GM12874 (cell line): ENCODE measurements around the gene SLC13A2.

Experiments used
- TF ChIP-seq, protein P1 (sequence below): IDR thresholded peaks from 2 replicates; pipeline ENCODE4 v1.5.1; 2011; ENCODE audit warnings: low read depth, mild to moderate bottlenecking, control low read depth, low read length, moderate library complexity; ENCODE audit not compliant: insufficient read depth

The SLC13A2 gene

GRCh38 chr17:28540231-28540630, 66.8 kb downstream of the SLC13A2 start:
- TF ChIP-seq, protein P1, sequence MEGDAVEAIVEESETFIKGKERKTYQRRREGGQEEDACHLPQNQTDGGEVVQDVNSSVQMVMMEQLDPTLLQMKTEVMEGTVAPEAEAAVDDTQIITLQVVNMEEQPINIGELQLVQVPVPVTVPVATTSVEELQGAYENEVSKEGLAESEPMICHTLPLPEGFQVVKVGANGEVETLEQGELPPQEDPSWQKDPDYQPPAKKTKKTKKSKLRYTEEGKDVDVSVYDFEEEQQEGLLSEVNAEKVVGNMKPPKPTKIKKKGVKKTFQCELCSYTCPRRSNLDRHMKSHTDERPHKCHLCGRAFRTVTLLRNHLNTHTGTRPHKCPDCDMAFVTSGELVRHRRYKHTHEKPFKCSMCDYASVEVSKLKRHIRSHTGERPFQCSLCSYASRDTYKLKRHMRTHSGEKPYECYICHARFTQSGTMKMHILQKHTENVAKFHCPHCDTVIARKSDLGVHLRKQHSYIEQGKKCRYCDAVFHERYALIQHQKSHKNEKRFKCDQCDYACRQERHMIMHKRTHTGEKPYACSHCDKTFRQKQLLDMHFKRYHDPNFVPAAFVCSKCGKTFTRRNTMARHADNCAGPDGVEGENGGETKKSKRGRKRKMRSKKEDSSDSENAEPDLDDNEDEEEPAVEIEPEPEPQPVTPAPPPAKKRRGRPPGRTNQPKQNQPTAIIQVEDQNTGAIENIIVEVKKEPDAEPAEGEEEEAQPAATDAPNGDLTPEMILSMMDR, result no peak

GRCh38 chr17:28541439-28541838, 68.0 kb downstream of the SLC13A2 start:
- TF ChIP-seq, protein P1, result no peak

GRCh38 chr17:28544402-28545140, 71.1 kb downstream of the SLC13A2 start:
- TF ChIP-seq, protein P1, result no peak

DNA sequence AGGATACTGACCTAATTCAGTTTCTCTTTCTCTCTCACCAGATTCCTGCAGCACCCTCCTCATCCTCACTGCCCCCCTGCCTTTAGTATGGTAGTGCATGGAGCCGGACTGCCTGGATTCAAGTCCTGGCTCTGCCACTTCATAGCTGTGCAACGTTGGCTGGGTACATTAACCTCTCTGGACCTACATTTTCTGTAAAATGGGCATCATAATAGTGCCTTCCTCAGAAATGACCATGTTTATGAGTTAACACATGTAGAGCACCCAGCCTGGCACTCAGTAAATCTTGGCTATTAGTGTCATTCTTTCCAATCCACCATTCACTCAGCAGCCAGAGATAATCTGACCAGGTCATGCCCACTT, 71.7 kb downstream of the SLC13A2 start:
- TF ChIP-seq, protein P1, result no peak

DNA sequence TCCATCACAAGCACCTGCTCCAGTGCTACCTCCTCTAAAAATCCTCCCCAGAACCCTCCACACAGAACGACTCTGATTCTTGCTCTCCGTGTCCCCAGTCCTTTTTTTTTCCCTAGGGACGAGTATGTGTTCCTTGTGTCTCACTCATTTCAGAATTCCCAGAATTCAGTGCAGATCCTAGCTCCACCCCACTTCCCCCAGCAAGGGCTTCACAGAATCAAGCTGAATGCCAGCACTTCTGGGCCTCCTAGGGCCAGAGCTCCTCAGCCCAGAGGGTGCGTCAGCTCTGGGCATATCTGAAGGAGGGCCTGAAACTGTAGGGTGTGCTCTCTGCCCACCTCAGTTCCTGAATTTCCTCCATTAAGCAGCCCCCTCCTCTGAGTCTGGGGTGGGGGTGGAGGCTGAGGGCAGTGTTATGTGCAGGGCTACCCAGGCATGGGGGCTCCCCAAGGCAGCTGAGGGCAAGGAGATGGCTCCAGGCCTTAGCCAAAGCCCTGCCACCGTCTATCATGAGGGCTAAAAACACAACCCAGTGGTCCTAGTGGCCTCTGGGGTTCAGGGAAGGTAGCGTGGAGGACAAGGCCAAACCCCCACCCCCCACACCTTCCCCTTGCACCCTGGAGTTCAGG, 72.5 kb downstream of the SLC13A2 start:
- TF ChIP-seq, protein P1, result no peak

GRCh38 chr17:28547096-28547622, 73.7 kb downstream of the SLC13A2 start:
- TF ChIP-seq, protein P1, result no peak
